Measurements from ENCODE around the gene JARID2.

The JARID2 gene

DNA sequence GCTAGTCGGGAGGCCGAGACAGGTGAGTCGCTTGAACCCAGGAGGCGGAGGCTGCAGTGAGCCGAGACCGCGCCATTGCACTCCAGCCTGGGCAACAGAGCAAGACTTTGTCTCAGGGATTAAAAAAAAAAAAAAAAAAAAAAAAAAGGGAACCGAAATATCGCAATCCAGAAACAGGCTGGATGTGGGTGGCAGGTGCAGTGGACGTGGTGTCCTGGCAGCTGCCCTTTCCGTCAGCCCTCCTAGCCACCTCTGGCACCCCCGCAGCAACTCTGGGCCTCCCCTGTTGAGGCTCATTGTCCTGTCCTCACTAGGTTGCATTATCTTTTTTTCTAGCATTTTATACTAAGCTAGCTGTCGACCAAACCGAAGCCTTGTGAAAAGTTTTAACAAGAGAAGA, 303.5 kb downstream of the JARID2 start:
- no peak for DNase-seq (ENCODE audit: low spot score)

GRCh38 chr6:15550546-15551123, 304.8 kb downstream of the JARID2 start:
- no peak for DNase-seq (ENCODE audit: low spot score)

GRCh38 chr6:15551262-15551661, 305.4 kb downstream of the JARID2 start:
- no peak for DNase-seq (ENCODE audit: low spot score)

GRCh38 chr6:15551798-15552197, 305.9 kb downstream of the JARID2 start:
- no peak for DNase-seq (ENCODE audit: low spot score)

DNA sequence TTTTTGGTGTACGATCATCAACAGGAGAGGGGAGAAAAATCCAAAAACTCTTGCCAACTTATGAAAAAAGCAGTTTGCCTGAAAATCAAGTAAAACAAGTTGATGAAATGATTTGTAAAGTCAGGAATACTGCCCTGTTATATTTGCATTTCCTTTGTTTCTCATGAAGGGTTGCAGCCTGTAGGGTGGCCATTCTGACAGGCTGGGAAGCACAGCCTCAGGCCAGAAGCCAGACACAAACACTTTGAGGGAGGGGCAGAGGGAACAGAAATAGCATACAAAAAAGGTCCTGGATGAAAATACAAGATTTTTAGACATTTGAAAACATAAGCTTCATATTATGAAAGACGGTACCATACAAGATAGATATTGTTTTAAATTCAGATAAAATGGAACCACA, 307.2 kb downstream of the JARID2 start:
- no peak for DNase-seq (ENCODE audit: low spot score)

- no peak for DNase-seq (ENCODE audit: low spot score)
Observed at GRCh38 chr6:15553736-15554294, 307.9 kb downstream of the JARID2 start.

DNA sequence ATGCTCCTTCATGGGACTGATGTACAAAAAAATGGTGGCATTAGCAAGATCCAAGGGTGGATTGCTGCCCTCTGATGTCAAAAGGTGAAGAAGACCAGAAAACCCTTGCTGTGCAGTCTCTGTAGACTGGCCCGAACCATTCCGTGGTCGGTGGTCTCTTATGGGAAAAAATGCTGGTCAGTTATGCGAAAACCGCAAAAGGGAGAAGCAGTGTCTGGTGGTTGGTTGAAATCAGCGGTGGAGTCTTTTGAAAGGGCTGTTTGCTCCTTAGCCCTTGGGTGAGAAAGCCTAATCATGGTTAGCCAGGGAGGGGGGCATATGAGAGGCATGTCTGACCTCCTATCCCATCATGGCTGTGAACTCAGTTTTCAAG, 308.8 kb downstream of the JARID2 start:
- DNase-seq (ENCODE audit: low spot score): no peak

DNA sequence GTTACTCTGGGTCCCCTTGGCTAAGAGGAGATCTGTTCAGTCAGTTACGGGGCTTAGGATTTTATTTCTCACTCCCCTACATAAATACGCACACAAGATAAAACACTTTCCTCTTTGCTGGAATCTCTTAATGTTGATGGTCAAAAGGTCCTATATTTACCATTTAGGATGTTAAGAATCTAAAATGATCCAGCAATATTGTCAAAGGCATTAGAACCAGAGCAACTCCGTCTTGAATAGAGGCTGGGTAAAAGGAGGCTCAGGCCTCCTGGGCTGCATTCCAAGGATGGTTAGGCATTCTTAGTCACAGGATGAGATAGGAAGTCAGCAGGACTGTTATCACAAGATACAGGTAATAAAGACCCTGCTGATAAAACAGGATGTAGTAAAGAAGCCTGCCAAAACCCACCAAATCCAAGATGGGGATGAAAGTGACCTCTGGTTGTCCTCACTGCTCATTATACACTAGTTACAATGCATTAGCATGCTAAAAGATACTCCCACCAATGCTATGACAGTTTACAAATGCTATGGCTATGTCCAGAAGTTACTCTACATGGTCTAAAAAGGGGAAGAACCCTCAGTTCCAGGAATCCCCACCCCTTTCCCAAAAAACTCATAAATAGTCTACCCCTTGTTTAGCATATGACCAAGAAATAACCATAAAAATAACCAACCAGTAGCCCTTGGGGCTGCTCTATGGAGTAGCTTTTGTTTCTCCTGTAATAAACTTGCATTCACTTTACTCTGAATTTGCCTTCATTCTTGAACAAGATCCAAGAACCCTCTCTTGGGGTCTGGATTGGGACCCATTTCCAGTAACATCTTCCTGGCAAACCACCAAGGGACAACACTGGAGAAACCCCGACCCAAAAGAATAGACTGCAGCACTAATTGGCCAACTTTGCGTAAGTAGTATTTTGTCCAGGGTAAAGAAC, 309.5 kb downstream of the JARID2 start:
- DNase-seq (ENCODE audit: low spot score): no peak

GRCh38 chr6:15556711-15557110, 310.8 kb downstream of the JARID2 start:
- no peak for DNase-seq (ENCODE audit: low spot score)

- no peak for DNase-seq (ENCODE audit: low spot score)
Observed at GRCh38 chr6:15557174-15557573, 311.3 kb downstream of the JARID2 start.

DNA sequence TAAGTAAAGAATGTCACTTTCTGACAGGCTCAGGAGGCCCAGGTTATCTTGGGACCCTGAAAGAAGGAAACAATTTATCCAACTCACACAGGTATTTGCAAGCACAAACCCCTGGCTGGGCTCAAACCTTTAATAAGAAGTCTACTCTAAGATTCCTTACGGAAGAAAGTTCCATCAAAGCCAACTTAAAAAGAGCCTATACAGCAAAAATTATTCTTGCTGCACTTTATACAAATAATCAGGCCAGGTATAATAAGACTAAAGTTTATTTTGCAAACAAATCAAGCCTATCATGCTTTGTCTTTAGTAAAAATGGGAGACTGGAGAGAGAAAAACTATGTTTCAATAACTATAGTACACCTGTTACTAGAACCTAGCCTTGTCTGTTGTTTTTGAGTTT, 314.8 kb downstream of the JARID2 start:
- no peak for DNase-seq (ENCODE audit: low spot score)

- no peak for DNase-seq (ENCODE audit: low spot score)
Observed at GRCh38 chr6:15561447-15562199, 315.8 kb downstream of the JARID2 start.

GRCh38 chr6:15562977-15563376, 317.1 kb downstream of the JARID2 start:
- DNase-seq (ENCODE audit: low spot score): no peak

GRCh38 chr6:15569035-15569995, 323.4 kb downstream of the JARID2 start:
- DNase-seq (ENCODE audit: low spot score): no peak

DNA sequence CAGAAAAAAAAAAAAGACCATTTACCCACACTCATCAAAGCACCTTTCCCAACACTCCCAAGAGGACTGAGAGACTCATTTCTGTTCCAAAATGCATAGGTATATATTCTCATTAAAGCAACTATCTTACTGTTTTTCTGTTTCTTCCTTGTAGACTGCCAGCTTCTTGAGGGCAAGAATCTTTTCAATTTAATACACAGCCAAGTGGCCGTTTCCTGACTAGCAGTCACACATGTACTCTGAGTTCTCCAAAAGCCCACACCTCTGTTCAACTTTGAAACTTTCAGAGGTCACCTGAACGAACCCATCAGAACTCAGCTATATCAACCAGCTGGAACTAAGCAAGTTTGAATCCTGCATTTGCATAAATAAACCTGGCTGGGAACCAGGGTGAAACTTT, 324.3 kb downstream of the JARID2 start:
- DNase-seq (ENCODE audit: low spot score): no peak

Data from CD4-positive, alpha-beta T cell treated with Interleukin-6 at 100 ng/mL for 8 hours (primary cell).